ENCODE results near the gene LNX2. TPM values are rescaled to one million over a fixed set of nuclear protein-coding genes. Genes with fewer than 3 reads are reported as not detected.

LNX2 gene
- total RNA-seq, 1 experiment from 2014 or later = 12.1 TPM

DNA sequence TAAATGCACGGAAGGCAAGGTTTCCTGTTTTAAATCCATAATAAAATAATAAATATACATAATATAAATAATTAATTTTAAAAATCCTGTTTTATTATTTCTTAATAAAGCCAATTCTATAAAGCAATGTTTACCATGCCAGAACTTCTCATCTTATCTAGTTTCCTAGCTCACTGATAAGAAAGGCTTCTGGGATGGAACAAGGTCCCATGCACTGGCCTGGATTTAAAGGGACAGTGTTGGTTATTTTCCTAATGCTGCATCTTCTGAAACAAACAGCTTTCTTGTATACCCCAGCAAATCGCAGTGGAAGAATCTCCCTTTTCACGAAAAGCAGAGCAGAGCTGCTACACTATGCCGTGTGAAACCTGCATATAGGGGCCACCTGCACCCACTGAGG, 68.8 kb downstream of the LNX2 start (continued):
- no peak for TF ChIP-seq ZNF274 (IDR thresholded peaks at IDR 0.05; ENCODE audit: low read depth, low read length)

DNA sequence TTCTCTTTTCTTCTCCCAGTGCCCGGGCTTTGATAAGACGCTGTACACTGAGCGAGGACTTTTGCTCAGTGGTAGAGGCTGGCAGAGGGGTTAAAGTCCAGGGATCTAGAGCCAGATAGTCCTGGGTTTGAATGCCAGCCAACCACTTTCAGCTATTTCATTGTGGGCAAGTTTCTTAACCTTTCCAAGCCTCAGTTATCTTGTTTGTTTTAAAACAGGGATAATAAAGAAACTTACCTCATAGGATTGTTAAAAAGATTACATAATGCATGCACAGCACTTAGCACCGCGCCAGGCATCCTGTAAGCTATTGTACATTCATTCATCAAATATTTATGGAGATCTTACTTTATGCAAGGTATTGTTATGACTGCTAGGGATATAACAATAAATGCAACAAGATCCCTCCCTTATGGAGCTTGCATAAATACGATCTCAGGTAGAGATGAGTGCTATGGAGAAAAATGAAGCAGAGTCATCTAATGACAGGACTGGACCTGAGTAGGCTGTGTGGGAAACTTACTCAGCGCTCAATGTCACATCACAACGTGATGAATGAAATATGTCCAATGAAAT, 70.8 kb downstream of the LNX2 start:
- intact Hi-C loops (cut with micrococcal nuclease) = no loop called here
- ATAC-seq (no peak), DNase-seq (ENCODE audit: low read depth, low spot score) (no peak)
- no peak overlapping the region for H3K4me3 ChIP-seq (replicated peaks in 1 of 2; ENCODE audit: low read depth in 1 of 2, low read length in 2 of 2)
- H3K9me3 ChIP-seq (ENCODE audit: control insufficient read depth in 1 of 2, insufficient read depth in 1 of 2, low read depth in 1 of 2, low read length in 2 of 2) = no peaks in the 10 kb centered on the region
- CTCF ChIA-PET = interaction anchor here (0.9 kb wide), 1 partner anchor 404 kb away, joined by 3 read pairs; no protein-coding TSS in a partner anchor
- BruUV-seq (replicated peaks) = no TSS peak
- TF ChIP-seq CBX3 (IDR thresholded peaks at IDR 0.05; ENCODE audit: low read depth) (no peak), RAD21 (IDR thresholded peaks at IDR 0.05; ENCODE audit: low read depth) (no peak), JUND (IDR thresholded peaks at IDR 0.05) (no peak)
- TF ChIP-seq, protein P1, sequence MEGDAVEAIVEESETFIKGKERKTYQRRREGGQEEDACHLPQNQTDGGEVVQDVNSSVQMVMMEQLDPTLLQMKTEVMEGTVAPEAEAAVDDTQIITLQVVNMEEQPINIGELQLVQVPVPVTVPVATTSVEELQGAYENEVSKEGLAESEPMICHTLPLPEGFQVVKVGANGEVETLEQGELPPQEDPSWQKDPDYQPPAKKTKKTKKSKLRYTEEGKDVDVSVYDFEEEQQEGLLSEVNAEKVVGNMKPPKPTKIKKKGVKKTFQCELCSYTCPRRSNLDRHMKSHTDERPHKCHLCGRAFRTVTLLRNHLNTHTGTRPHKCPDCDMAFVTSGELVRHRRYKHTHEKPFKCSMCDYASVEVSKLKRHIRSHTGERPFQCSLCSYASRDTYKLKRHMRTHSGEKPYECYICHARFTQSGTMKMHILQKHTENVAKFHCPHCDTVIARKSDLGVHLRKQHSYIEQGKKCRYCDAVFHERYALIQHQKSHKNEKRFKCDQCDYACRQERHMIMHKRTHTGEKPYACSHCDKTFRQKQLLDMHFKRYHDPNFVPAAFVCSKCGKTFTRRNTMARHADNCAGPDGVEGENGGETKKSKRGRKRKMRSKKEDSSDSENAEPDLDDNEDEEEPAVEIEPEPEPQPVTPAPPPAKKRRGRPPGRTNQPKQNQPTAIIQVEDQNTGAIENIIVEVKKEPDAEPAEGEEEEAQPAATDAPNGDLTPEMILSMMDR (IDR thresholded peaks at IDR 0.05 in 2 of 3, conservative IDR thresholded peaks at IDR 0.05 in 1 of 3; ENCODE audit: borderline replicate concordance in 1 of 3, insufficient read depth in 1 of 3, low read depth in 2 of 3, low read length in 2 of 3) = no peak
- POLR2A ChIA-PET = interaction anchor here (0.7 kb wide), 1 partner anchor 9 kb away, joined by 3 read pairs; no protein-coding TSS in a partner anchor
- H4K20me1 ChIP-seq (ENCODE audit: insufficient read depth) = no peaks in the 10 kb centered on the region
- RAD21 ChIA-PET (ENCODE audit: low non-redundant PET in 1 of 2, low total read pairs in 2 of 2, uncharacterized antibody in 2 of 2, unreplicated experiment in 2 of 2) = no interaction called here
- H3K79me2 ChIP-seq (ENCODE audit: insufficient read depth, low read length) = no peaks in the 10 kb centered on the region
- H3K27ac ChIP-seq (ENCODE audit: low read depth, low read length) = no peak overlapping the region
- peaks cover 6 to 13% of the 10 kb centered on the region in 2 experiments; a peak in 3 of 4 replicates for H3K36me3 ChIP-seq (ENCODE audit: control insufficient read depth in 1 of 2, insufficient read depth in 2 of 2, low read length in 2 of 2)
- H3K9me2 ChIP-seq (ENCODE audit: insufficient read depth) = no peaks in the 10 kb centered on the region
- no peaks in the 10 kb centered on the region for H3K27me3 ChIP-seq (ENCODE audit: insufficient read depth, low read length)
- no peak overlapping the region for H3K9ac ChIP-seq (ENCODE audit: low read length)
- H2AFZ ChIP-seq (ENCODE audit: low read depth, low read length, poor library complexity, severe bottlenecking) = no peak overlapping the region
- no peak overlapping the region for H3K4me2 ChIP-seq (ENCODE audit: low read length)
- H3K4me1 ChIP-seq (ENCODE audit: control insufficient read depth in 1 of 2, insufficient read depth in 2 of 2, low read length in 2 of 2) = no peaks in the 10 kb centered on the region

DNA sequence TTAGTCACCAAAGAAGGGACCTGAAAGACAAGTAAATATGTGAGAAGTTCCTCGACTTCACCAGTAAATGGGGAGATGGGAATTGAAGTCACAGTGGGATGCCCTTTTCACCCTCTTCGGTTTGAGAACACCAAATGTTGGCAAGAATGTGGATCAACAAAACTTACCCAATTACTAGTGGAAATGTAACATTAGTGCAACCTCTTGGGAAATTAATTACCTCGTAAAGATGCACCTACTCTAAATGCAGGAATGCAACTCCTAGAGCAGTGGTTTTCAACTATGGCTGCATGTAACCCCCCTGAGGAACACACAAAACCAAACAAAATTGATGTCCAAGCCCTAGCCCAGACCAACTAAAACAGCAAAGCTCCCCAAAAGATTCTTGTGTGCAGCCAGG, 78.1 kb downstream of the LNX2 start:
- H3K27me3 ChIP-seq (ENCODE audit: insufficient read depth, low read length) = no peaks in the 10 kb centered on the region
- POLR2A ChIA-PET = no interaction called here
- no peaks in the 10 kb centered on the region for H3K79me2 ChIP-seq (ENCODE audit: insufficient read depth, low read length)
- H3K9me2 ChIP-seq (ENCODE audit: insufficient read depth) = no peaks in the 10 kb centered on the region
- H3K9ac ChIP-seq (ENCODE audit: low read length) = no peak overlapping the region
- no peaks in the 10 kb centered on the region for H3K4me1 ChIP-seq (ENCODE audit: control insufficient read depth in 1 of 2, insufficient read depth in 2 of 2, low read length in 2 of 2)
- ATAC-seq (no peak), DNase-seq (ENCODE audit: low read depth, low spot score) (no peak)
- no TSS peak for BruUV-seq (replicated peaks)
- RAD21 ChIA-PET (ENCODE audit: low non-redundant PET in 1 of 2, low total read pairs in 2 of 2, uncharacterized antibody in 2 of 2, unreplicated experiment in 2 of 2) = no interaction called here
- H2AFZ ChIP-seq (ENCODE audit: low read depth, low read length, poor library complexity, severe bottlenecking) = no peak overlapping the region
- no peak overlapping the region for H3K4me2 ChIP-seq (ENCODE audit: low read length)
- no peak overlapping the region for H3K27ac ChIP-seq (ENCODE audit: low read depth, low read length)
- no peak overlapping the region for H3K4me3 ChIP-seq (replicated peaks in 1 of 2; ENCODE audit: low read depth in 1 of 2, low read length in 2 of 2)
- TF ChIP-seq ELF1 (IDR thresholded peaks at IDR 0.05; ENCODE audit: borderline replicate concordance, low read depth) (no peak), EZH2phosphoT487 (IDR thresholded peaks at IDR 0.05; ENCODE audit: borderline replicate concordance) (no peak), JUND (IDR thresholded peaks at IDR 0.05) (no peak), CEBPB (IDR thresholded peaks at IDR 0.05; ENCODE audit: low read depth) (no peak)
- TF ChIP-seq, protein P2, sequence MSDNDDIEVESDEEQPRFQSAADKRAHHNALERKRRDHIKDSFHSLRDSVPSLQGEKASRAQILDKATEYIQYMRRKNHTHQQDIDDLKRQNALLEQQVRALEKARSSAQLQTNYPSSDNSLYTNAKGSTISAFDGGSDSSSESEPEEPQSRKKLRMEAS (IDR thresholded peaks at IDR 0.05) = no peak
- TF ChIP-seq, protein P3, sequence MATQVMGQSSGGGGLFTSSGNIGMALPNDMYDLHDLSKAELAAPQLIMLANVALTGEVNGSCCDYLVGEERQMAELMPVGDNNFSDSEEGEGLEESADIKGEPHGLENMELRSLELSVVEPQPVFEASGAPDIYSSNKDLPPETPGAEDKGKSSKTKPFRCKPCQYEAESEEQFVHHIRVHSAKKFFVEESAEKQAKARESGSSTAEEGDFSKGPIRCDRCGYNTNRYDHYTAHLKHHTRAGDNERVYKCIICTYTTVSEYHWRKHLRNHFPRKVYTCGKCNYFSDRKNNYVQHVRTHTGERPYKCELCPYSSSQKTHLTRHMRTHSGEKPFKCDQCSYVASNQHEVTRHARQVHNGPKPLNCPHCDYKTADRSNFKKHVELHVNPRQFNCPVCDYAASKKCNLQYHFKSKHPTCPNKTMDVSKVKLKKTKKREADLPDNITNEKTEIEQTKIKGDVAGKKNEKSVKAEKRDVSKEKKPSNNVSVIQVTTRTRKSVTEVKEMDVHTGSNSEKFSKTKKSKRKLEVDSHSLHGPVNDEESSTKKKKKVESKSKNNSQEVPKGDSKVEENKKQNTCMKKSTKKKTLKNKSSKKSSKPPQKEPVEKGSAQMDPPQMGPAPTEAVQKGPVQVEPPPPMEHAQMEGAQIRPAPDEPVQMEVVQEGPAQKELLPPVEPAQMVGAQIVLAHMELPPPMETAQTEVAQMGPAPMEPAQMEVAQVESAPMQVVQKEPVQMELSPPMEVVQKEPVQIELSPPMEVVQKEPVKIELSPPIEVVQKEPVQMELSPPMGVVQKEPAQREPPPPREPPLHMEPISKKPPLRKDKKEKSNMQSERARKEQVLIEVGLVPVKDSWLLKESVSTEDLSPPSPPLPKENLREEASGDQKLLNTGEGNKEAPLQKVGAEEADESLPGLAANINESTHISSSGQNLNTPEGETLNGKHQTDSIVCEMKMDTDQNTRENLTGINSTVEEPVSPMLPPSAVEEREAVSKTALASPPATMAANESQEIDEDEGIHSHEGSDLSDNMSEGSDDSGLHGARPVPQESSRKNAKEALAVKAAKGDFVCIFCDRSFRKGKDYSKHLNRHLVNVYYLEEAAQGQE (IDR thresholded peaks at IDR 0.05; ENCODE audit: low read depth) = no peak
- no peaks in the 10 kb centered on the region for H3K36me3 ChIP-seq (ENCODE audit: control insufficient read depth in 1 of 2, insufficient read depth in 2 of 2, low read length in 2 of 2)
- intact Hi-C loops (cut with micrococcal nuclease) = loop anchor here (5.0 kb wide), 1 partner anchor 550 kb away; no protein-coding TSS in a partner anchor
- H4K20me1 ChIP-seq (ENCODE audit: insufficient read depth) = no peaks in the 10 kb centered on the region
- H3K9me3 ChIP-seq (ENCODE audit: control insufficient read depth in 1 of 2, insufficient read depth in 1 of 2, low read depth in 1 of 2, low read length in 2 of 2) = no peaks in the 10 kb centered on the region
- CTCF ChIA-PET = interaction anchor here (1.5 kb wide), 1 partner anchor 9 kb away, joined by 3 read pairs; no protein-coding TSS in a partner anchor
